Astrocyte of the spinal cord (primary cell): Measurements from ENCODE around the gene GSTA4.

Source experiments
- DNase-seq: peaks from one replicate; pipeline ENCODE4 v3.0.0; 2011; ENCODE audit warnings: low read depth, low spot score
- H3K4me3 ChIP-seq: 2 replicates; pipeline ENCODE4 v1.5.1; 2011; ENCODE audit warnings: low read depth, mild to moderate bottlenecking, low read length, moderate library complexity
- CTCF ChIP-seq: IDR thresholded peaks from 2 replicates; pipeline ENCODE4 v1.5.1; 2012; ENCODE audit warnings: low read depth, mild to moderate bottlenecking, low read length, inconsistent platforms
- in situ Hi-C: cut with HindIII; loops from 2 replicates; pipeline ENCODE4 v1.10.0; 2017; ENCODE audit warnings: low sequenced_read_pairs

Gene GSTA4

GRCh38 chr6:52984247-52984646, 10.8 kb downstream of the GSTA4 start:
- peak; percentile 39 for DNase-seq
- H3K4me3 ChIP-seq: no peak overlapping the region
- no peak for TF ChIP-seq CTCF
- in situ Hi-C loops: no loop called here

GRCh38 chr6:52983159-52983848, 11.8 kb downstream of the GSTA4 start:
- in situ Hi-C loops: no loop called here
- no peak for TF ChIP-seq CTCF
- no peak for DNase-seq
- no peak overlapping the region for H3K4me3 ChIP-seq

DNA sequence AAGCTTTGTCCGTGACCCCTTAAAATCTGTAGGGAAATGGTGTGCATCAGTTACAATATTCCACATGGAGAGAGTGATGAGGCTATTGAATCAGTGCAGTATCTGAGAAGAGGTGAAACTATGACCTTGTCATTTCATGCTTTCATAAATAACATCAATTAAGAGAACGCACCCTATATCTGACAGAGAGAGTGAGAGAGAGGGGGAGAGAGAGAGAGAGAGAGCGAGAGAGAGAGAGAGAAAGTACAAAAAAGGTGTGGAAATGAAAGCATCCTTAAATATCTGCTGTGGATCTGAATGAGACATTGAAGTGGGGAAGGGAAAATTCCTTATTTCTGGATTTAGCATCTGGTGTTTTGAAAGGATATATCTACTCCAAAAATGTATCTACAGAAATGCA, 12.4 kb downstream of the GSTA4 start:
- H3K4me3 ChIP-seq: no peak overlapping the region
- in situ Hi-C loops: no loop called here
- no peak for DNase-seq
- TF ChIP-seq CTCF: no peak

DNA sequence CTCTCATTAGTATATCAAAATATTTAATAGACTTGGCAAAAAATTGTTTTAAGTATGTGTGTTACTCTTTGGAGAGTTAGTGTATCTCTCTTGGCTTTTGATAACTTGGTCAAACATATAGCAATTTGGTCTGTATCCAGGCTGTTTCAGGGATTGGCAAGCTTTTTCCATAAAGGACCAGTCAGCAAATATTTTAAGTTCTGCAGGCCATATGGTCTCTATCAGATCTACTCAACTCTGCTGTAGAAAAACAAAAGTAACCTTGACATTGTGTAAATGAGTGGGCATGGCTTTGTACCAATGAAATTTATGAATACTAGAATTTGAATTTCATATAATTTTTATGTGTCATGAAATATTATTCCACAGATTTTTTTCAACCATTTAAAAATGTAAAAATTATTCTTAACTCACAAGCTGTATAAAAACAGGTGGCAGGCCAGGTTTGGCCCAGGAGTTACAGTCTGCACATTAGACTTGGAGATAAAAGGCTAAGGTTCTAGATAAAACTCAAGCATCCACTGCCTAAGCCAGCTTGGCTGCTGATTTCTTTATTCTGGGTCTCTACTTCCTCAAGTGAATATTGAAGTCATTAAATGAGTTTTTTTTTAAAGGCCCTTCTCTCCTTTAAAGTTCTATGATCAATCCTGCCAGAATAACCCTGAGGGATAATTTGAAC, 13.7 kb downstream of the GSTA4 start:
- no peak overlapping the region for H3K4me3 ChIP-seq
- in situ Hi-C loops: no loop called here
- TF ChIP-seq CTCF: no peak
- no peak for DNase-seq

- no peak for TF ChIP-seq CTCF
- H3K4me3 ChIP-seq: no peak overlapping the region
- no peak for DNase-seq
- in situ Hi-C loops: no loop called here
Measured at GRCh38 chr6:52976591-52977035, 18.5 kb downstream of the GSTA4 start.

GRCh38 chr6:52976149-52976548, 18.9 kb downstream of the GSTA4 start:
- in situ Hi-C loops: no loop called here
- no peak for TF ChIP-seq CTCF
- DNase-seq: no peak
- H3K4me3 ChIP-seq: no peak overlapping the region
